ENCODE data around the gene ADGRD1.

Gene ADGRD1

DNA sequence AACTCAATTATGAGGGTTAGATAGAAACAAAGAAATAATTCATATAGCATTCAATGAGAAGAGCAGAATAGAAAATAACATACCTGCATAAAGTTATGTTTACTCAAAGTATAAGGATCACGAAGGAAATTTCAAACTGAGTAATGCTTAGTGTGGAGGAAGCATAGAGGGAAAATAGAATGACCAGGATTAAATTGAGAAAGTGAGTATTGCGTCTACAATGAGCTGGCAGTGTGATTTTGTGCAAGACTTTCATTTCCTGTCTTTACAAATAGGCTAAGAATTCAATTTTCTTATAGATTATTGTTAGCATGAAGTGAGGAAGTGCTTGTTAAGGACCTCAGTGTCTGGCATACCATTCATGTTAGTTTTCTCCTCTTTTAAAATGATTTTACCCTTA, 12.0 kb downstream of the ADGRD1 start:
- no peak overlapping the region for H3K4me3 ChIP-seq (ENCODE audit: low read depth, low read length)
- TF ChIP-seq, protein P1, sequence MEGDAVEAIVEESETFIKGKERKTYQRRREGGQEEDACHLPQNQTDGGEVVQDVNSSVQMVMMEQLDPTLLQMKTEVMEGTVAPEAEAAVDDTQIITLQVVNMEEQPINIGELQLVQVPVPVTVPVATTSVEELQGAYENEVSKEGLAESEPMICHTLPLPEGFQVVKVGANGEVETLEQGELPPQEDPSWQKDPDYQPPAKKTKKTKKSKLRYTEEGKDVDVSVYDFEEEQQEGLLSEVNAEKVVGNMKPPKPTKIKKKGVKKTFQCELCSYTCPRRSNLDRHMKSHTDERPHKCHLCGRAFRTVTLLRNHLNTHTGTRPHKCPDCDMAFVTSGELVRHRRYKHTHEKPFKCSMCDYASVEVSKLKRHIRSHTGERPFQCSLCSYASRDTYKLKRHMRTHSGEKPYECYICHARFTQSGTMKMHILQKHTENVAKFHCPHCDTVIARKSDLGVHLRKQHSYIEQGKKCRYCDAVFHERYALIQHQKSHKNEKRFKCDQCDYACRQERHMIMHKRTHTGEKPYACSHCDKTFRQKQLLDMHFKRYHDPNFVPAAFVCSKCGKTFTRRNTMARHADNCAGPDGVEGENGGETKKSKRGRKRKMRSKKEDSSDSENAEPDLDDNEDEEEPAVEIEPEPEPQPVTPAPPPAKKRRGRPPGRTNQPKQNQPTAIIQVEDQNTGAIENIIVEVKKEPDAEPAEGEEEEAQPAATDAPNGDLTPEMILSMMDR (IDR thresholded peaks at IDR 0.05; ENCODE audit: borderline replicate concordance, insufficient read depth, low read depth, low read length) = no peak

DNA sequence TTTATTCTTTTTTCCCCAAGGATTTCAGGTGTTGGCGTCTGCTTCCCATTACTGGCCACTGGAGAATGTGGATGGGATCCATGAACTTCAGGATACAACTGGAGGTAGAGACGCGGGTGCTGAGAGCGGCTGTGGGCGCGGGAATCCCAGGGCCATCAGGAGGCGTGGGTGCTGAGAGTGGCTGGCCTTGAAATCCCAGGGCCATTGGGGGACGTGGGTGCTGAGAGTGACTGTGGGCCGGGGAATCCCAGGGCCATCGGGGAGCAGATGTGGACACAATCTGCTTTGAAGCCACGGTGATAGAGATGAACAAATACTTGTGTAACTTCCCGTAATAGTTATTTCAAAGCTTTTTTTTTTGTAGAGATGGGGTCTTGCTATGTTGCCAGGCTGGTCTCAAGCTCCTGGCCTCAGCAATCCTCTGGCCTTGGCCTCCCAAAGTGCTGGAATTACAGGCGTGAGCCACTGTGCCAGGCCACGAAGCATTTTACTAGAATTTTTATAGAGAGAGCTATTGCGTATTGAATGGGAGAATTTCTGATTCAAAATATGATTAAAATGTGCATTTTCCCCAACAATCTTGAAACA, 12.8 kb downstream of the ADGRD1 start:
- no peak overlapping the region for H3K4me3 ChIP-seq (ENCODE audit: low read depth, low read length)
- TF ChIP-seq, protein P1 (IDR thresholded peaks at IDR 0.05; ENCODE audit: borderline replicate concordance, insufficient read depth, low read depth, low read length) = no peak

DNA sequence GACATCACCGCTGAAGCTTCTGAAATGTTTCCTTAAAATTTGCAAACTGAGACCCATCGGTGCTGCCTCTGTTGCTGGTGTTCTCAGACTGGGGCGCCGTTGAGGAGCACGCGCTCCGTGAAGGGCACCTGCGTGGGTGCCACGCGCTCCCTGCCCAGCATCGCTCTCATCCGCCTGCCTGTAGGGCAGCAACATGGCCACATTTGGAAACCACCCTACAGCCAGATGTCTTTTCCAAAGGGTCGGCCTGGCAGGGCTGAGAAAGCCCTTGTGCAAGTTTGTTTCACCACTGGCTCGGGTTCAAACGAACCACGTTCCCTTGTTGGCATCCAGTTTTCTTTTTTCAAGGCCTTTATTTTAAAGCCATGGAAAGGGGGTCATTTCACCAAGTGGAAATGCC, 13.9 kb downstream of the ADGRD1 start:
- TF ChIP-seq, protein P1 (IDR thresholded peaks at IDR 0.05; ENCODE audit: borderline replicate concordance, insufficient read depth, low read depth, low read length) = no peak
- no peak overlapping the region for H3K4me3 ChIP-seq (ENCODE audit: low read depth, low read length)

DNA sequence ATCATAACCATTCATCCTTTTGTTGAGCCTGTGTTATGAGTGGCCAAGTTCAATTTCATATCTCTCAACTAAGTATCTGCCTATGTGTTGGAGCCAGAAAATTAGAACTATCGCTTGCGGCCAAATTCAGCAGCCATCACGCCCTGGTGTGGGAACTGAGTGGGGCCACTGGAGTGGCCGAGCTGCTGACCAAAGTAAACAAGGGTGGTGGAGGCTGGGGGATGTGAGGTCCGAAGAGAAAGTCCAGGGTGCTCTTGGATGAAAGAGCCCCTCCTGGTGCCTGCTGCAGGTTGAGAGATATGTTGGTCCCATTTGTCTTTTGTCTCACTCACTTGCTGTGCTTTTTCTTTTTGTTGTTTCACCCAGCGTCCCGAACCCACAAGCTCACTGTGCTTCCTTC, 14.9 kb downstream of the ADGRD1 start:
- TF ChIP-seq, protein P1 (IDR thresholded peaks at IDR 0.05; ENCODE audit: borderline replicate concordance, insufficient read depth, low read depth, low read length) = no peak
- no peak overlapping the region for H3K4me3 ChIP-seq (ENCODE audit: low read depth, low read length)

DNA sequence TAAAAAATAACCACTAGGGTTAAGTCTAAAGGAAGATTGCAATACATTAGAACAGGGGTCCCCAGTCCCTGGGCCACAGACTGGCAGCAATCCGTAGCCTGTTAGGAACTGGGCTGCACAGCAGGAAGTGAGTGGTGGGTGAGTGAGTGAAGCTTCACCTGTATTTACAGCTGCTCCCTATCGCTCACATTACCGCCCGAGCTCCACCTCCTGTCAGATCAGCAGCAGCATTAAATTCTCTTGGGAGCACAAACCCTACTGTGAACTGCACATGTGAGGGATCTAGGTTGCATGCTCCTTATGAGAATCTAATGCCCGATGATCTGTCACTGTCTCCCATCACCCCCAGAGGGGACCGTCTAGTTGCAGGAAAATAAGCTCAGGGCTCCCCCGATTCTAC, 15.5 kb downstream of the ADGRD1 start:
- no peak overlapping the region for H3K4me3 ChIP-seq (ENCODE audit: low read depth, low read length)
- TF ChIP-seq, protein P1 (IDR thresholded peaks at IDR 0.05; ENCODE audit: borderline replicate concordance, insufficient read depth, low read depth, low read length) = no peak

DNA sequence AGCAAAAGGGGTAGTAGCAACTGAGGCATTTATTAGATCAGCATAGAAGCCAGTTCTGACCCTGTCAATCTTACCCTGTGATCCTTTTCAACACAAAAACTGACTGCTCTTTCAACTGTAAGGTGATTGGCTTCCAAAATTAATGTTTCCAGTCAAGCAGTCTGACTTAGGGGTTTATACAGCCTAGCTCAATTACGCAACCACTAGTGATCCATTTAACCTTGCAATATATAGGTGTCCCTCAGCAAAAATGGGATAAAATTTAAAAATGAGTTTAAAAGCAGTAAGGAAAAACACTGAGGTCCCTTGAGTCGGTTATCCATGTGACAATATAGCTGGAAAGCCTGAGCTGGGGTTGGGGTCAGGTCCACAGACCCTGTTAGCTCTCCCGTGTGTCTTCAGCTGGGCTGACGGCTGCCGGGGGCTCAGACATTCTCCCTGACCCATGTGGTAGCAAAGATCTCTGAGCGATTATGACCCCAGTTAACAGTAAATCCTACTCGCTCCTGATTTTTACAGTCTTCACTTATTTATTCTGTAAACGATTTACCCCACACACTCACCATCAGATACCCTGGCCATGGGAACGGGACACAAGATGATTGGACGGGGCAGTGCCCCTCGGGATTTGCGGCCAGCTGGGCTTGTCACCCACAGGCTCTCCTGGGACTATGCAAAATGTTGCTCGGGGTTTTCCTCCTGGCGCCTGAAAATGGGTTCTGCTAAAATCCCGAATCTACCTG, 16.6 kb downstream of the ADGRD1 start:
- no peak overlapping the region for H3K4me3 ChIP-seq (ENCODE audit: low read depth, low read length)
- TF ChIP-seq, protein P1 (IDR thresholded peaks at IDR 0.05; ENCODE audit: borderline replicate concordance, insufficient read depth, low read depth, low read length) = no peak

DNA sequence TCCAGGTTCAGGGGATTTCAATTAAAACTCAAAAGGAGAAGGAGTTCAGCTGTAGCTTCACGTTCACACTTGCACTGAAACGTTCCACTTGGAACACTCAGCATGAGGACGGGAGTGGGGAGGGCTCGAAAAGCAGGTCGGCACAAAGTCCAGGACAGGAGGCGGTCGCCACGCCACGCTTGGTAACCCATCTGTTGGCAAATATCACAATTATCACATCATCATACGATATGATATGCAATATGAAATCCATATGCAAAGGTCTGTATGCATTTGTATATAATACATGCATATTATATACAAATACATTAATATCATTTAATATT, 17.2 kb downstream of the ADGRD1 start:
- TF ChIP-seq, protein P1 (IDR thresholded peaks at IDR 0.05; ENCODE audit: borderline replicate concordance, insufficient read depth, low read depth, low read length) = no peak
- H3K4me3 ChIP-seq (ENCODE audit: low read depth, low read length) = no peak overlapping the region

Measured in GM12875 (cell line).